H9 (cell line): ENCODE data around the gene CAGE1. TPM values are rescaled to one million over a fixed set of nuclear protein-coding genes. Genes with fewer than 3 reads are reported as not detected.

Experiments
- DNase-seq: peaks from one replicate; pipeline ENCODE4 v3.0.0-alpha.2; 2017
- H2AFZ ChIP-seq: one replicate; pipeline ENCODE4 v1.6.1; 2013; ENCODE audit warnings: mild to moderate bottlenecking, low read length, control low read depth, moderate library complexity
- H2AK5ac ChIP-seq: 2 replicates; pipeline ENCODE4 v1.6.1; 2013; ENCODE audit warnings: low read length, control low read depth, mixed read lengths; ENCODE audit not compliant: insufficient read length
- H2BK120ac ChIP-seq: one replicate; pipeline ENCODE4 v1.6.1; 2013; ENCODE audit warnings: low read depth, mild to moderate bottlenecking, low read length, control low read depth, inconsistent platforms; ENCODE audit not compliant: poor library complexity, severe bottlenecking
- H2BK12ac ChIP-seq: 2 replicates; pipeline ENCODE4 v1.6.1; 2013; ENCODE audit warnings: low read length, control low read depth, mixed read lengths, low read depth; ENCODE audit not compliant: insufficient read length
- H2BK15ac ChIP-seq: 2 replicates; pipeline ENCODE4 v1.6.1; 2013; ENCODE audit warnings: low read depth, low read length, control low read depth
- H2BK20ac ChIP-seq: one replicate; pipeline ENCODE4 v1.6.1; 2013; ENCODE audit warnings: low read depth, mild to moderate bottlenecking, low read length, control low read depth, inconsistent platforms; ENCODE audit not compliant: poor library complexity, severe bottlenecking
- H2BK5ac ChIP-seq: 2 replicates; pipeline ENCODE4 v1.6.1; 2013; ENCODE audit warnings: low read length, control low read depth, mixed read lengths; ENCODE audit not compliant: insufficient read length
- H3K14ac ChIP-seq: 2 replicates; pipeline ENCODE4 v1.6.1; 2013; ENCODE audit warnings: low read length, control low read depth; ENCODE audit not compliant: insufficient read depth
- H3K18ac ChIP-seq: 2 replicates; pipeline ENCODE4 v1.6.1; 2013; ENCODE audit warnings: low read depth, mild to moderate bottlenecking, mixed read lengths, low read length, control low read depth; ENCODE audit not compliant: insufficient read length
- H3K23ac ChIP-seq: 2 replicates; pipeline ENCODE4 v1.6.1; 2013; ENCODE audit warnings: low read length, control low read depth, mixed read lengths, low read depth; ENCODE audit not compliant: insufficient read length
- H3K23me2 ChIP-seq: 2 replicates; pipeline ENCODE4 v1.6.1; 2013; ENCODE audit warnings: low read depth, mild to moderate bottlenecking, mixed read lengths, low read length, control low read depth; ENCODE audit not compliant: insufficient read length, poor library complexity, severe bottlenecking
- H3K27ac ChIP-seq: 2 replicates; pipeline ENCODE4 v1.5.1; 2013; ENCODE audit warnings: low read length, control low read depth, mixed read lengths, low read depth; ENCODE audit not compliant: insufficient read length
- H3K27me3 ChIP-seq: 2 replicates; pipeline ENCODE4 v1.6.1; 2013; ENCODE audit warnings: low read length, control low read depth, inconsistent platforms; ENCODE audit not compliant: insufficient read depth
- H3K4ac ChIP-seq: 2 replicates; pipeline ENCODE4 v1.6.1; 2013; ENCODE audit warnings: low read depth, mild to moderate bottlenecking, control low read depth, inconsistent platforms, low read length, moderate library complexity
- H3K4me1 ChIP-seq: 2 replicates; pipeline ENCODE4 v1.6.1; 2013; ENCODE audit warnings: low read length, control low read depth, inconsistent platforms; ENCODE audit not compliant: insufficient read depth
- H3K4me2 ChIP-seq: 2 replicates; pipeline ENCODE4 v1.6.1; 2013; ENCODE audit warnings: low read length, control low read depth, mixed read lengths; ENCODE audit not compliant: insufficient read length, insufficient read depth
- H3K56ac ChIP-seq: 2 replicates; pipeline ENCODE4 v1.6.1; 2013; ENCODE audit warnings: low read depth, mild to moderate bottlenecking, mixed read lengths, low read length, control low read depth; ENCODE audit not compliant: insufficient read length
- H3K79me1 ChIP-seq: 2 replicates; pipeline ENCODE4 v1.6.1; 2013; ENCODE audit warnings: low read depth, mild to moderate bottlenecking, moderate library complexity, low read length, control low read depth, inconsistent platforms; ENCODE audit not compliant: insufficient read depth, poor library complexity, severe bottlenecking
- H3K79me2 ChIP-seq: 2 replicates; pipeline ENCODE4 v1.6.1; 2013; ENCODE audit warnings: low read length, control low read depth, inconsistent platforms; ENCODE audit not compliant: insufficient read depth
- H3K9ac ChIP-seq: 2 replicates; pipeline ENCODE4 v1.6.1; 2013; ENCODE audit warnings: low read length, control low read depth, mixed read lengths; ENCODE audit not compliant: insufficient read length; ENCODE audit errors: extremely low read depth
- H3K9me3 ChIP-seq: one replicate; pipeline ENCODE4 v1.6.1; 2013; ENCODE audit warnings: low read depth, low read length, inconsistent platforms; ENCODE audit not compliant: control insufficient read depth
- H3T11ph ChIP-seq: one replicate; pipeline ENCODE4 v1.6.1; 2013; ENCODE audit warnings: mild to moderate bottlenecking, low read length, control low read depth, inconsistent platforms
- H4K20me1 ChIP-seq: one replicate; pipeline ENCODE4 v1.6.1; 2013; ENCODE audit not compliant: control insufficient read depth, insufficient read length, insufficient read depth
- H4K5ac ChIP-seq: 2 replicates; pipeline ENCODE4 v1.6.1; 2013; ENCODE audit warnings: low read depth, mild to moderate bottlenecking, mixed read lengths, low read length, control low read depth; ENCODE audit not compliant: insufficient read length
- H4K8ac ChIP-seq: replicated peaks from 2 replicates; pipeline ENCODE4 v1.6.1; 2013; ENCODE audit warnings: low read length, control low read depth, mixed read lengths, low read depth; ENCODE audit not compliant: insufficient read length
- H4K91ac ChIP-seq: 2 replicates; pipeline ENCODE4 v1.6.1; 2013; ENCODE audit warnings: low read depth, mild to moderate bottlenecking, moderate library complexity, mixed read lengths, low read length, control low read depth; ENCODE audit not compliant: insufficient read length
- H3K27ac Mint-ChIP-seq, 3 experiments: 2 replicates in 2 of 3; 3 replicates in 1 of 3; pipeline ENCODE4 v1.8.0; 2020 to 2021; ENCODE audit warnings: mixed read lengths in 3 of 3, mild to moderate bottlenecking in 1 of 3, moderate library complexity in 1 of 3
- H3K27me3 Mint-ChIP-seq: 2 replicates; pipeline ENCODE4 v1.8.0; 2021; ENCODE audit warnings: low read depth, mild to moderate bottlenecking, moderate library complexity, mixed read lengths
- H3K36me3 Mint-ChIP-seq, 3 experiments: 2 replicates in 2 of 3; 3 replicates in 1 of 3; pipeline ENCODE4 v1.8.0; 2020 to 2021; ENCODE audit warnings: low read depth in 3 of 3, mixed read lengths in 3 of 3; ENCODE audit not compliant: insufficient read depth in 1 of 3
- H3K4me1 Mint-ChIP-seq, 2 experiments: 2 replicates each; pipeline ENCODE4 v1.8.0; 2020; ENCODE audit warnings: mixed read lengths in 2 of 2
- H3K4me3 Mint-ChIP-seq, 2 experiments: 2 replicates in 1 of 2; 3 replicates in 1 of 2; pipeline ENCODE4 v1.8.0; 2020 to 2021; ENCODE audit warnings: mild to moderate bottlenecking in 2 of 2, mixed read lengths in 2 of 2, moderate library complexity in 1 of 2
- H3K9me3 Mint-ChIP-seq, 2 experiments: 2 replicates in 1 of 2; 3 replicates in 1 of 2; pipeline ENCODE4 v1.8.0; 2020; ENCODE audit warnings: mild to moderate bottlenecking in 2 of 2, mixed read lengths in 2 of 2, moderate library complexity in 1 of 2
- CTCF ChIP-seq: fragments of 200-600 bp; sonication (generic); conservative IDR thresholded peaks from 3 replicates; pipeline ENCODE4 v1.8.0; 2021; ENCODE audit warnings: antibody characterized with exemption, mild to moderate bottlenecking
- WGBS: extraction: QIAGEN DNeasy Blood & Tissue Kit; methylation state at CpG from one replicate; pipeline ENCODE4 v1.1.7; 2013; ENCODE audit warnings: missing lambda C conversion rate, low lambda C conversion rate, mixed read lengths; ENCODE audit not compliant: insufficient read length; ENCODE audit errors: extremely low coverage; 5-methylcytosine and 5-hydroxymethylcytosine counted together
- total RNA-seq: library from RNA; stranded (reverse); gene quantifications from 2 replicates; pipeline ENCODE4 v1.2.1, GENCODE V29; 2021

CAGE1 gene
- total RNA-seq, 1 experiment from 2014 or later, result 0.28 TPM

DNA sequence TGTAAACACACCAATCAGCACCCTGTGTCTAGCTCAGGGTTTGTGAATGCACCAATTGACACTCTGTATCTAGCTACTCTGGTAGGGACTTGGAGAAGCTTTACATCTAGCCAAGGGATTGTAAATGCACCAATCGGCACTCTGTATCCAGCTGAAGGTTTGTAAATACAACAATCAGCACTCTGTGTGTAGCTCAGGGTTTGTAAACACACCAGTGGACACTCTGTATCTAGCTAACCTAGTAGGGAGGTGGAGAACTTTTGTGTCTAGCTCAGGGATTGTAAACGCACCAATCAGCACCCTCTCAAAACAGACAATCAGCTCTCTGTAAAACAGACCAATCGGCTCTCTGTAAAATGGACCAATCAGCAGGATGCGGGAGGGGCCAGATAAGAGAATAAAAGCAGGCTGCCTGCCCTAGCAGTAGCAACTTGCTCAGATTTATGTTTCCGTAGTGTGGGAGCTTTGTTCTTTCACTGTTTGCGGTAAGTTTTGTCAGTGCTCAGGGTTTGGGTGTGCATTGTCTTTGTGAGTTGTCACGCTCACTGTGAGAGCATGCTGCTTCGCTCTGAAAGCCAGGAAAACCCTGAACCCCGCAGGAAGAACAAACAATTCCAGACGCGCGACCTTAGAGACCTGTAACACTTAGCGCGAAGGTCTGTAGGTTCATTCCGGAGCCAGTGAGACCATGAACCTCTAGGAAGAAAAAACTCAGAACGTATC is 37.1 kb upstream of the CAGE1 start:
- no peaks in the 10 kb centered on the region; a peak in 1 of 5 replicates for H3K9me3 Mint-ChIP-seq
- no peak overlapping the region for H3K9ac ChIP-seq

More for the DNA sequence above, 37.1 kb upstream of the CAGE1 start:
- Histone ChIP-seq H3K79me2 (no peaks in the 10 kb centered on the region), H3K23me2 (no peaks in the 10 kb centered on the region), H3K4me1 (no peaks in the 10 kb centered on the region), H3K27ac (no peak overlapping the region), H2AFZ (no peak overlapping the region), H2BK5ac (no peak overlapping the region), H4K91ac (no peak overlapping the region), H2BK12ac (no peak overlapping the region), H3K23ac (no peak overlapping the region), H3T11ph (no peak overlapping the region), H2BK15ac (no peak overlapping the region), H3K27me3 (no peaks in the 10 kb centered on the region), H3K4me2 (no peak overlapping the region), H4K5ac (no peak overlapping the region), H4K8ac (no peak overlapping the region), H3K14ac (no peak overlapping the region), H2BK120ac (no peak overlapping the region), H2AK5ac (no peak overlapping the region), H3K79me1 (no peaks in the 10 kb centered on the region), H3K56ac (no peak overlapping the region), H3K4ac (no peak overlapping the region), H2BK20ac (no peak overlapping the region), H3K9me3 (no peaks in the 10 kb centered on the region), H4K20me1 (no peaks in the 10 kb centered on the region), H3K18ac (no peak overlapping the region)
- no peak for TF ChIP-seq CTCF
- no peak overlapping the region for H3K4me3 Mint-ChIP-seq
- H3K27me3 Mint-ChIP-seq, result peaks cover 1% of the 10 kb centered on the region; the same call in 1 of the 2 replicates
- WGBS, result no CpG with 5 or more reads among the region's 16 CpGs
- H3K4me1 Mint-ChIP-seq, result peaks cover 7 to 13% of the 10 kb centered on the region in 2 experiments
- H3K36me3 Mint-ChIP-seq, result no peaks in the 10 kb centered on the region; a peak in 2 of 7 replicates
- no peak overlapping the region; a peak in 1 of 7 replicates for H3K27ac Mint-ChIP-seq
- DNase-seq, result no peak
